ENCODE results near the gene SCN9A. TPM values are rescaled to one million over a fixed set of nuclear protein-coding genes. Genes with fewer than 3 reads are reported as not detected.

The SCN9A gene
- total and polyA plus RNA-seq, 9 of the 15 experiments (the other 6 are each of a cell fraction or from before 2014, with no cell fraction given) = 1.4 to 22.8 (median 7.1) TPM

DNA sequence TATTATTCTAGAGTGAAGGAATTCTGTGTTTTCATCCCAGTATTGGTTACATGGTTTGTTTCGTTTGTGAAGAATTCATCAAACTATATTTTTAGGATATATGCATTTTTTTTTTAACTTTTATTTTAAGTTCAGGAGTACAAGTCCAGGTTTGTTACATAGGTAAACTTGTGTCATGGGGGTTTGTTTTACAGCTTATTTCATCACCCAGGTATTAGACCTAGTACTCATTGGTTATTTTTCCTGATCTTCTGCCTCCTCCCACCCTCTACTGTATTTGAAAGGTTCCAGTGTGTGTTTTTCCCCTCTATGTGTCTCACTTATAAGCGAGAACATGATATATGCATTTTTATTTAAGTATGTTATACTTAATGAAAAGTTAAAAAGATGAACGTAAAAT, 47.6 kb downstream of the SCN9A start:
- intact Hi-C loops (cut with micrococcal nuclease) = no loop called here
- Histone ChIP-seq H3K36me3 (ENCODE audit: control insufficient read depth, insufficient read depth, low read length) (no peaks in the 10 kb centered on the region), H3K27ac (ENCODE audit: extremely low read depth, low read depth, low read length) (no peak overlapping the region), H4K20me1 (replicated peaks; ENCODE audit: control insufficient read depth, insufficient read depth, low read length) (no peaks in the 10 kb centered on the region), H3K79me2 (ENCODE audit: control insufficient read depth, insufficient read depth, low read length) (no peaks in the 10 kb centered on the region), H3K9me3 (replicated peaks; ENCODE audit: control insufficient read depth, insufficient read depth, low read depth, low read length) (no peaks in the 10 kb centered on the region), H3K4me1 (replicated peaks in 1 of 2; ENCODE audit: control insufficient read depth in 2 of 2, insufficient read depth in 2 of 2, low read length in 2 of 2) (no peaks in the 10 kb centered on the region; a peak in 1 of 5 replicates), H3K4me2 (ENCODE audit: insufficient read depth, low read length) (no peak overlapping the region), H3K27me3 (ENCODE audit: control insufficient read depth in 2 of 2, insufficient read depth in 2 of 2, low read length in 2 of 2) (no peaks in the 10 kb centered on the region), H3K9ac (ENCODE audit: insufficient read depth in 1 of 2, low read depth in 2 of 2, low read length in 2 of 2) (no peak overlapping the region), H3K9me1 (ENCODE audit: control insufficient read depth, insufficient read depth, low read length) (no peaks in the 10 kb centered on the region), H2AFZ (ENCODE audit: low read depth, low read length) (no peak overlapping the region), H3K4me3 (no peak overlapping the region)
- TF ChIP-seq HMG20A (CRISPR knock-in tag; conservative IDR thresholded peaks at IDR 0.05) (no peak), ATF3 (IDR thresholded peaks at IDR 0.05) (peak; percentile 61; the same call in 1 of the 2 replicates), ATF3 (CRISPR knock-in tag; conservative IDR thresholded peaks at IDR 0.05) (no peak), CEBPG (CRISPR knock-in tag; IDR thresholded peaks at IDR 0.05) (no peak), CEBPG (tag; conservative IDR thresholded peaks at IDR 0.05 in 1 of 2, IDR thresholded peaks at IDR 0.05 in 1 of 2) (peak in 1 of 2 experiments; percentile 80; a peak in 2 of 4 replicates), POLR2H (tag; IDR thresholded peaks at IDR 0.05; ENCODE audit: low read depth) (peak; percentile 50; the same call in 1 of the 2 replicates), TRIM24 (IDR thresholded peaks at IDR 0.05) (peak in 1 of 2 experiments; percentile 43; a peak in 1 of 4 replicates), RFX7 (CRISPR knock-in tag; IDR thresholded peaks at IDR 0.05) (no peak), ZEB2 (IDR thresholded peaks at IDR 0.05) (0 out of 2 replicates have a peak, but pooled peaks have one; percentile 26), SRSF7 (optimal IDR thresholded peaks at IDR 0.05; ENCODE audit: low read depth, low read length) (no peak)
- POLR2A ChIA-PET = interaction anchor here (0.9 kb wide), 1 partner anchor 17 kb away, joined by 3 read pairs; no protein-coding TSS in a partner anchor
- ATAC-seq = peak; percentile 54
- no TSS peak for BruUV-seq (replicated peaks)
- no peak for DNase-seq (ENCODE audit: extremely low read depth in 1 of 4, low spot score in 3 of 4)
- in situ Hi-C loops (cut with MboI) = no loop called here
- CTCF ChIA-PET (ENCODE audit: low intra/inter-chr PET ratio) = no interaction called here
- 22% methylated on average over 3 of the region's 3 CpGs for WGBS (ENCODE audit: insufficient coverage, low coverage, missing lambda C conversion rate)
- no peak for FAIRE-seq
